Right lobe of liver (tissue), 4 donors: ENCODE results near the gene CASP7.

ENCODE experiments used
- CTCF ChIP-seq, 4 donors: fragments of 200-600 bp in 3 of 4; fragments of 450-650 bp in 1 of 4; IDR thresholded peaks; one replicate each; pipeline versions ENCODE4 v1.5.1 to v1.8.0; 2016 to 2022; ENCODE audit warnings: antibody characterized with exemption in 4 of 4, mild to moderate bottlenecking in 2 of 4
- POLR2A ChIP-seq: fragments of 450-650 bp; IDR thresholded peaks from one replicate; pipeline ENCODE4 v1.6.1; 2017; ENCODE audit warnings: antibody characterized with exemption, mild to moderate bottlenecking
- donor health status: DM: no; HTN: no; CAD: no.
- donor health status: DM: no; HTN: no; CAD: no.
- donor health status: DM: no; HTN: yes; CAD: no.

GRCh38 chr10:113713640-113713982 is 33.9 kb downstream of the CASP7 start:
- TF ChIP-seq CTCF (IDR thresholded peaks at IDR 0.05) = no peak
- no peak for TF ChIP-seq POLR2A
